Fibroblast of lung (primary cell): ENCODE results near the gene MRPL38.

Experiments used
- CTCF ChIP-seq, 2 donors: IDR thresholded peaks in 1 of 2; conservative IDR thresholded peaks in 1 of 2; 1 replicate in 1 of 2; 2 replicates in 1 of 2; pipeline ENCODE4 v1.5.1; 2011 to 2012; ENCODE audit warnings: low read length in 2 of 2, control low read depth in 1 of 2, inconsistent platforms in 1 of 2, low read depth in 1 of 2, mild to moderate bottlenecking in 1 of 2
- EZH2 ChIP-seq: IDR thresholded peaks from 2 replicates; pipeline ENCODE4 v1.5.1; 2012; ENCODE audit warnings: low read length, control low read depth, mild to moderate bottlenecking; ENCODE audit errors: missing control alignments

GRCh38 chr17:75933808-75934207, 29.1 kb upstream of the MRPL38 start:
- no peak for TF ChIP-seq CTCF (conservative IDR thresholded peaks at IDR 0.05 in 1 of 2, IDR thresholded peaks at IDR 0.05 in 1 of 2; ENCODE audit: low read depth in 1 of 2, low read length in 2 of 2)
- no peak for TF ChIP-seq EZH2
